ENCODE data around the gene PBX4.
"Not testable (repeated sequence)": the region's sequence is repeated elsewhere in the genome, so short reads cannot be mapped to it uniquely, and the experiment has no call there.

PBX4 gene, protein sequence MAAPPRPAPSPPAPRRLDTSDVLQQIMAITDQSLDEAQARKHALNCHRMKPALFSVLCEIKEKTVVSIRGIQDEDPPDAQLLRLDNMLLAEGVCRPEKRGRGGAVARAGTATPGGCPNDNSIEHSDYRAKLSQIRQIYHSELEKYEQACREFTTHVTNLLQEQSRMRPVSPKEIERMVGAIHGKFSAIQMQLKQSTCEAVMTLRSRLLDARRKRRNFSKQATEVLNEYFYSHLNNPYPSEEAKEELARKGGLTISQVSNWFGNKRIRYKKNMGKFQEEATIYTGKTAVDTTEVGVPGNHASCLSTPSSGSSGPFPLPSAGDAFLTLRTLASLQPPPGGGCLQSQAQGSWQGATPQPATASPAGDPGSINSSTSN

DNA sequence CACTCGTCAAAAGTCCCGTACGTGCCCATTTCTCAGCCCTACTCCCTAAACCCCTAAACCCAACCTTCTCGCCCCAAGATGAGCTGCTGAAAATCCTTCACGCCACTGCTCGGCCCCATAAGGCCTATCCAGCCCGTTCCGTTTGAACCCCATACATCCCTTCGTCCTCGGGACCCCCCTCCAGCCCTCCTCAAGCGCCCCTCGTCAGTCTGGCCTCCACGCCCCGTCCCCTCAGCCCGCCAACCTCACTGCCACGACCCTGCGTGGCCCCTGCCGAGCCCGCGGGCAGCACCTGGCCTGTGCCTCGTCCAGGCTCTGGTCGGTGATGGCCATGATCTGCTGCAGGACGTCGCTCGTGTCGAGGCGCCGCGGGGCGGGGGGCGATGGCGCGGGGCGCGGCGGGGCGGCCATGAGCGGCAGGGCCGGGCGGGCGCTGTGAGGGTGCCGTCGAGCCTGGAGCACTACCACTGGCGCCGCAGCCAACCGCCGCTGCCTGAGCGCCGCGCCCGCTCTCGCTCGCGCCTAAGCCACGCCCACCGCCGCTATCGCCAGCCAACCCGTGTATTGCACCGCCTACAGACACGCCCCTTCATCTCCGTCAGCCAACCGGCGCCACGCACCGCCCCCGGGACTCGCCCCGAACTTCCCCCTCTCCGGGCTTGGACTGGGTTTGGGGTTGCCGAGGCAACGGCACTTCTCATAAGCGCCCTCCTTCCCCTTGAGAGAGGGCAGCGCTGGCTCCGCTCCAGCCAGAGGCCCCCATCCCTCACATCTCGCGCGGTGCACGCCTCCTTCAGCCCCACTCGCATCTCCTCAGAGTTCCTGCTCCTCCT is at the start of gene PBX4:
PBX4 (minus strand) TSS at position 469 of the 833 bp plus-strand sequence; CDS start at position 411, 58 bp downstream.
- DNase-seq (ENCODE audit: low read depth) = peak; percentile 93

DNA sequence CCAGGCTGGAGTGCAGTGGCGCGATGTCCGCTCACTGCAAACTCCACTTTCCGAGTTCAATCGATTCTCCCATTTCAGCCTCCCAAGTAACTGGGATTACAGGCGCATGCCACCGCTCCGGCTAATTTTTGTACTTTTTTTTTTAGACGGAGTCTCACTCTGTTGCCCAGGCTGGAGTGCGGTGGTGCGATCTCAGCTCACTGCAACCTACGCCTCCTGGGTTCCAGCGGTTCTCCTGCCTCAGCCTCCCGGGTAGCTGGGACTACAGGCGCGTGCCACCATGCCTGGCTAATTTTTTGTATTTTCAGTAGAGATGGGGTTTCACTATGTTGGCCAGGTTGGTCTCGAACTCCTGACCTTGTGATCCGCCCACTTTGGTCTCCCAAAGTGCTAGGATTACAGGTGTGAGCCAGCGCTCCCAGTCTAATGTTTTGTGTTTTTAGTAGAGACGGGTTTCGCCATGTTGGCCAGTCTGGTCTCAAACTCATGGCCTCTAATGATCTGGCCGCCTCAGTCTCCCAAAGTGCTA is 47.0 kb upstream of the PBX4 start:
- not testable (repeated sequence) for DNase-seq (ENCODE audit: low read depth)

DNA sequence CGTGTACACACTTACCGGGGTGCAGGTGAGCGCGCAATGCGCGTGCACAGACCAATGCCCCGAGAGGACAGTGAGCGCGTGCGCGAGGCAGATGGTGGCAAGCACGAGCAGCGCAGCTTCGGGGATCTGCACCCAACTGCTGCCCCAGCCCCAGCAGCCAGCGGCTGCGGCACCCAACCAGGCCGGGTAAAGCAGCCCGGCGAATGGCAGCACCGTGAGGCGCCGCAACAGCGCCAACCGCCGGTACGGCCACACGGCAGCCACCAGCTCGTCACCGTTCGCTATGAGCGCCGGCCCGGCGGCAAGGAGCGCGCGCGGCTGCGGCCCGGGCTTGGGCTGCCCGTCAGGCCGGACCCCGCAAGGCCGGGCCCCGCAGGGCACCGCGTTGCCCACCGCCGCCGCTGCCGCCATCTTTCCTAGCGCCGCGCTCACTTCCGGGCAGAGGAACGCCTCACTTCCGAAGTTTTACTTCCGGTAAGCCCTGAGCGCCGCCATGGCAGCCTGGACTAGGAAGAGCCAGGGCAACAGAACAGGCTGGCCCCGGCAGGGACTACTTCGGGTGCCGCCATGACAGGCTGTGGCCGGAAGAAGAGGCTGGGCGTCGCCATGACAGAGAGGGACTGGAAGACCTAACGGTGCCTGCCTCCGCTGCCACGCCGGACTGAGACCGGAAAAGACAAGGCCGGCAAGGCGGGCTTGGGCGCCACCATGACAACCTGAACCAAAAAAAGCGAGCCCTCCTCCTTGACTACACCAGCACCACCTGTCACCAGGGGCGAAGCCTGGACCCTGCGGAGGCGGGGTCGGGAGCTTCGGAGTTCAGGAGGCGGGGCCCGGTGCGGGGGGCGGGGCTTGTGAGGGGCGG is 45.0 kb upstream of the PBX4 start, which contains the start of gene ATP13A1:
ATP13A1 (minus strand) TSS at position 421 of the 865 bp plus-strand sequence; CDS start at position 411, 10 bp downstream.
- peak; percentile 99 for DNase-seq (ENCODE audit: low read depth)

DNA sequence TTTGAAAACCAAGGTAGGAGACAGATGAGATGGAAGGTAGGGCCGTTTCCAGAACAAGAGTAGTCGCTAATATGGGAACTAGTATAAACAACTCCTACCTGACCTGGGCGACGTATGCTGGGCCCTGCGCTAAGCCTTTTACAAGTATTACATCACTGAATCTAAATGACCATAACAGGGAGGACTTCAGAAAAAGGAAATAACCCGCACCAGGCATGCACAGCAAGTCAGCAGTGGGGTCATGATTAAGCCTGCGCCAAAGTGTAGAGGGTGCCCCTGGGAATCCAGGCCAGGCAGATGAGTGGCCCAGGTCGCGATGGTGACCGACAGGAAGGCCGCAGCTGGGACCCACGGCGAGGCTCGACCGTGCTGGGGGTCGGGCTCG is 44.4 kb upstream of the PBX4 start:
- no peak for DNase-seq (ENCODE audit: low read depth)

DNA sequence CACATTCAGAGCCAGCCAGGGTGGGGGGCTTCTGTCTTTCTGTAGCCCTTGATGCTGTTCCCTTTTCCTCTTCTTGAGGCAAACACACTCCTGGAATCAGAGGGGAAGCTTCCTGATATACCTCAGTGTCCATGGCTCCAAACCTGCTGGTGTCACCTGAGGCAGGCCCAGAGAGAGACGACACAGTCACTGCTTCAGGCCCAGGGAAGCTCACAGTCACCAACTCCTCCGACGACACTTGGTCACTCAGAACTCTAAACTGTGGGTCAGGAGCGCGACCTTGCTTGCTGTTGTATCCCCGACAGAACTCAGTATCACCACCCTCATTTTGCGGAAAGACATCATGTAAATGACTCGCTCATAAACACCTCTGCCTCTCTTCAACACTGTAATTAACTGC is 43.9 kb upstream of the PBX4 start:
- DNase-seq (ENCODE audit: low read depth) = no peak

DNA sequence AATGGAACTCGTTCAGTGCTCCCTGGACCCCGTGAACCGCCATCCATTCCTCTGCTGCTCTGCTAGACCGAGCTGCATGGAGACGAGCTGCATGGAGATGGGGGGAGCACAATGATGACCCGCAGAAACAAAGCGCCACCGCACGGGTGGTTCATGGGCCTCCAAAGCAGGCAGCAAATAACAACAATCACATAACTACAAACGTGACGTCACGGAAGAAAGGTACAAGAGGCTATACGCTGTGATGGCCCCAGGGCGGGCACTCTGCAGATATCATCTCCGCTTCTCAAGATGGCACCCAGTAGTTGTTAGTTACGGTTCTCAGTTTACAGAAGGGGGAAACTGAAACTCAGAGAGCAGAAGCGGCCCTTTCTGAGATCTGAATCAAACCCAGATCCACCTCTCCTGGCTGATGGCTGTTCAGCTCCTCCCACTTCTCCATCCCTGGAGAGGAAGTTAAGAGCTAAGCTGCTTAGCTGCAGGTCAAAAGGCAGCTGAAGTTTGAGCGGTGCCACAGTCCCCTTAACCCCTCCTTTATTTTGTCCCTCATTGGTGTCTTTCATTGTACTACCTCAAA is 43.3 kb upstream of the PBX4 start:
- DNase-seq (ENCODE audit: low read depth) = no peak

DNA sequence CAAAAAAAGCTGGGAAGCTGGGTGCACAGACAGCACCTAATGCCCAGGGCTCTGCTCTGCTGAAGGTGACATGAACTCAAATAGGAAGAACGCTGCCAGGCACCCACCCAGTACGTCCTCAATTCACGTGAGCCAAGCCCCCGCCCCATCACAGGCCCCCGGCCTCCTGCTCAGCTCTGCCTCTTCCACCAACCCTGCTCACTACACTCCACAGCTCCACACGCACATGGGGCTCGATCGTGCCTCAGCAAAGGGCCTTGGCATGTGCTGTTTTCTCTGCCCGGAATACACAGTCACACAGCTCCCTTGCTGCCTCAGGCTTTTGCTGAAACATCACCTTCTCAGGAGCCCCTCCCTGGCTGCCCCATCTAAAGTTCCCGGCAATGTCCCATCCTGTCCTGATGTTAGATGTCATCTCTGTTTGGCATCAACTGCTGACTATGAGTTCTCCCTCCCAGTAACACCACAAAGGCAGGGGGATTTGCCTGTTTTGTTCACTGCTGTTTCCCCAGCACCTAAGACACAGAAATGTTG is 42.7 kb upstream of the PBX4 start:
- no peak for DNase-seq (ENCODE audit: low read depth)

DNA sequence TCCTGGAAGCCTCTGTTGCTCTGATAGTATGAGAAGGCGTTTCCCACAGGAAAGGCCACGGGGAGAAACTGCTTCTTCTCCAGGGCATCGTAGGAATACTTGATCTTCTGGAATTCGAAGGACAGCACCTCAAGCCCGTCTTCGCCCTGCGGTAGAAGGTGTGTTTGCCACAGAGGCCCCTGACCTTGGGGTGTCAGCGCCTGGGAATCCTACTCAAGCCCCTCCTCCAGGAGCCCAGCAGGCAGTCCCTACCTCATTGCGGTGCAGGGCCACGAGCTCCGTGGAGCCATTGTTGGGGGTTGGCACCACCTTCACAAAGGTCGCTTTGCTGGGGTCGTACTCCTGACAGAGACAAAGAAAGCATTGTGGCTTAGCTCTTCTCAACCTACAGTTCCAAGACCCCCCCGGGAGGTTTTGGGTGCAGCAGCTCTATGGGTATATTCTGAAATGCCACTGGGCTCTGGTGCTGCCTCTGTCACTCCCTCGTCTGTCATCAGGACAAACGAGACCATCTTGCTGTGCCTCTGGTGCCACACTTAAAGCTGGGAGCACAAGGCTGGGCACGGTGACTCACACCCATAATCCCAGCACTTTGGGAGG is 41.3 kb upstream of the PBX4 start:
- DNase-seq (ENCODE audit: low read depth) = no peak

DNA sequence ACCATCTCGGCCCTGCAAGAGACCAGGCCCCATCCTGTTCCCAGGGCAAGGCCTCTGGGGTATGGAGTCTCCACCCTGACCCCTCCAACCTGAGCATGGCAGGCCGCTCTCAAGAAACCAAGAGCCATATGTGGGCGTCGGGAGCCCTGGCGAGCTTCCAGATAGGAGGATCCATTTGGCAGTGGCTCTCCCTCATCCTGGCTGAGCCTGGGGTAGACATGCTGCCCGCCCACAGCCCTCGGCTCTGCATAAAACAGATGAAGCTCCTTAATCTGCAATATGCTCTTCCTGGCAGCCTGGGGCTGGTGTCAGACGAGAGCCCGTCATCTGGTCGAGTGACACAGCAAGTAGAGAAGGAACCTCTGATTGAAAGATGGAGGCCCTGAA is 38.9 kb upstream of the PBX4 start:
- no peak for DNase-seq (ENCODE audit: low read depth)

DNA sequence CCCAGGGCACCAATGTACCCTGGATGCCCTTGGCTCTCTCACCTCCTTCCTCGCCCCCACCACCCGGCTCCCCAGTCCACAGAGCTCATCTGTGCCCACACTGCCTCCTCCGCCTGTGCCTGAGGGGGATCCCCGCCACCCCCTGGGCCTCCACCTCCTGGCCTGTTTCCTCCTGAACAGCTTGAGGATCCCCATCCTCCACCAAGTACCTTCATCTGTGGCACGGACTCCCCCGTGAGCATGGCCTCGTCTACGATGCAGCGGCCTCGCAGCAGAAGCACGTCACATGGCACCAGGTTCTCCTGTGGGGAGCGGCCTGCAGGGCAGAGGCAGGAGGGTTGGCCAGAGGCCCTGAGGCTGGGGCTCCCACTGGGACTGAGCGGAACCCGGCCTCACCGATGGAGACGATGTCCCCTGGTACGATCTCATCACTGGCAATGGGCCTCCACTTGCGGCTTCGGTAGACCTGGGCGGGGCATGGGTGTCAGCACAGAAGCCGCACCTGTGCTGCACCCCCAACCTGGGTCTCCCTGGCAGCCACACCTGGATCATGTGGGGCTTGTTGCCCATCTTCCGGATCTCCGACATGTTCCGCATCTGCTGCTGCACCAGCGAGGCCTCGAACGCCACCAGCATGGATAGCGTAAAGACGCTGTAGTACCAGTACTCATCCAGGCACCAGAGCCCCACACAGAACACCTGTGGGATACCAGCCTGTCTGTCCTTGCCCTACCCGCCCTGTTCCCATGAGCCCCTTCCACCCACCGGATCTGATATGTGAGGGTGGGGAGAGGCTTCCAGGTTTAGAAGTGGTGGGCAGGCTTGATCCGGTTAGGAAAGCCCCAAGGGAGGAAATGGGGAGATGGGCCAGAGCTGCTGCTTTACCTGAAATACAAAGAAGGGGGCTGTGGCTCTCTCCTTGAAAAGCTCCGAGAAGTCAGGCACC is 38.2 kb upstream of the PBX4 start:
- no peak for DNase-seq (ENCODE audit: low read depth)

DNA sequence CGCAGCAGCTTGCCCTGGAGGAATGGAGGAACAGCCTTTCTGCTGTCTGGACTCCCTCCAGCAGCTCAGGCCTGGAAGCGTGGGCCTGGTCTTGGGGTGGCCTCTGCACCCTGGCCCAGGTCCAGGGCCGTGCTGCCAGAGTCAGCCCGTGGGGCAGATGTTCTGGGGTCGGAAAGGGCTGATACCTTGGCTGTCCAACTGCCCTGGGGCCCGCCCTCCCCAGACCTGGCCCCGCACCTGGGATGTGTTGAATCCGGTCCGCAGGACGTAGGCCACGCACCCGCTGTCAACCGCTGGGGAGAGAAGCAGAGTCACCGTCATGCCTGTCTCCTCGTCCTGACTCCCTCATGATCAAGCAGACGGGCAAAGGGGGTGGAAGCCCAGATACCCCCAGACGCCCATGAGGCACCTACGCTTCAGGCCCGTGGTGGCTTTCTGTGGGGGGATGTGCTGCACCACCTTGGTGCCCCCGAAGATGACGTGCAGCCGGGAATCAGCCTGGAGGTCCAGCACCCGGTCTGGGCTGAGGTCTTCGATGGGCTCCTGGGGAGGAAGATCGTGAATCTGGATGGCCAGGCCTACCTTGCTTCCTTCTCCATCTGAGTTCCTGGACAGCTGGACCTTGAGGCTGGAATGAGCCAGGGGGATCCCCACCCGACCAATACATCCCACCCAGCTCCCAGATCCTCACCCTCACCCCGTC is 37.3 kb upstream of the PBX4 start:
- DNase-seq (ENCODE audit: low read depth) = no peak

DNA sequence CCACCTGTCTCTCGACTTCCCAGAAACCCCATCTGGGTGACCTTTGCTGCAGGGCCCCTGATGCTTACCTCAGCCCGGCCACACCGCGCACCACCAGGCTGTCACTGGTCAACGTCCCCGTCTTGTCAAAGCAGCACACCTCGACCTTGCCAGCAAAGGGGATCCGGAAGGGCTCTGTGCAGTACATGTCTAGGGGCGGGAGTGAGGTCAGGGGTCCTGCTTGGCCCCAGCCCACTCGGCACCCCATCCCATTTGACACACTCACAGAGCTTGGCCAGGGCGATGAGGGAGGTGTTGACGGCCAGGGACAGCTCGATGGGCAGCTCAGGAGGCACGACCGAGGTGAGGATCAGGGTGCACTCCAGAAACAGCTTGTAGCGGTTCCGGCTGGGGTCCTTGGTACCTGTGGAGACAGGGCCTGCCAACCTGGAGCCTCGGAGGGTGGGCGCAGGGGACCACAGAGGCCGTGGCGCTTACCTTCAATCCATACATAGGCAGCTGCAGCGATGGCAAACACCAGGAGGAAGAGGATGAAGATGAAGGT is 36.6 kb upstream of the PBX4 start:
- no peak for DNase-seq (ENCODE audit: low read depth)

DNA sequence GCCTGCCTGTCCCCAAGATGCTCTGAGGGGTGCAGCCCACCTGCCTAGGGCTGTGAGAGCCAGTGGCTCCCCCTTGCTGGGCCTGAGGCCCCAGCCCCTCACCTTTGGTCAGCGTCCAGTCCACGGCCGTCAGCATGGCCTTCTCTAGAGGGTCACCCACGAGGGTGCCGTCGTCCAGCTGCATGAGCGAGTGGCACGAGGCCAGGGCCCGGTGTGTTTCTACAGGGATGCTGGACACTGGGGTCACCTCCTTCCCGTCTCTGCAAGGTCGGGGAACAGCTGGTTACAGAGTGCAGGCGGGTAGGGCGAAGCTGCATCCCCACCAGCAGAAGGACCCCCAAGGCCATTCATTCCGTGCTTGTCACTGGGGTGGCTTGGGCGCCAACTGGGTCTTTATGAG is 36.0 kb upstream of the PBX4 start:
- no peak for DNase-seq (ENCODE audit: low read depth)

DNA sequence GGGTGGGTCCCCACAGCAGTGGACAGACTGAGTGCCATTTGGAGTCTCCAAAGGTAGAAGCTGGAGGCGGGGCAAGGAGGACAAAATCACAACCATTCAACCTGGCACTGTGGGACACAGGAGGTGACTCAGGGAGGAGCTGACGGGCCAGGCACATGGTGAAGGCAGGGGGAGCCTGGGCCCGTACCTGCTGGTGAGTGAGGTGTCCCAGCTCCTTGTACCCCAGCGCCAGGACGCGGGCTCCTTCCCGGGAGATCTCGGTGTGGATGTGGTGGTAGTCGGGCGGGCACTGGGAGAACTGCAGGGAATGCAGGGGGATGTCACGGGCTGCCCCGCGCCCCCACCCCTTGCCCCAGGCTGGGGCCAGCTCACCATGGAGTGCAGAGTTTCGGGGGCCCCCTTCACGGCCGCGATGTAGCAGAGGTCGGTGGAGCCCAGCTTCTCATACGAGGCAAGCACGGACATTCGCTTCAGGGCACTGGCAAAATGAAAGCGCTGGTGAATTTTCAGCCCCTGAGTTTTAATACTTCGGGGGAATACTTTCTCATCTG is 35.2 kb upstream of the PBX4 start:
- DNase-seq (ENCODE audit: low read depth) = no peak

DNA sequence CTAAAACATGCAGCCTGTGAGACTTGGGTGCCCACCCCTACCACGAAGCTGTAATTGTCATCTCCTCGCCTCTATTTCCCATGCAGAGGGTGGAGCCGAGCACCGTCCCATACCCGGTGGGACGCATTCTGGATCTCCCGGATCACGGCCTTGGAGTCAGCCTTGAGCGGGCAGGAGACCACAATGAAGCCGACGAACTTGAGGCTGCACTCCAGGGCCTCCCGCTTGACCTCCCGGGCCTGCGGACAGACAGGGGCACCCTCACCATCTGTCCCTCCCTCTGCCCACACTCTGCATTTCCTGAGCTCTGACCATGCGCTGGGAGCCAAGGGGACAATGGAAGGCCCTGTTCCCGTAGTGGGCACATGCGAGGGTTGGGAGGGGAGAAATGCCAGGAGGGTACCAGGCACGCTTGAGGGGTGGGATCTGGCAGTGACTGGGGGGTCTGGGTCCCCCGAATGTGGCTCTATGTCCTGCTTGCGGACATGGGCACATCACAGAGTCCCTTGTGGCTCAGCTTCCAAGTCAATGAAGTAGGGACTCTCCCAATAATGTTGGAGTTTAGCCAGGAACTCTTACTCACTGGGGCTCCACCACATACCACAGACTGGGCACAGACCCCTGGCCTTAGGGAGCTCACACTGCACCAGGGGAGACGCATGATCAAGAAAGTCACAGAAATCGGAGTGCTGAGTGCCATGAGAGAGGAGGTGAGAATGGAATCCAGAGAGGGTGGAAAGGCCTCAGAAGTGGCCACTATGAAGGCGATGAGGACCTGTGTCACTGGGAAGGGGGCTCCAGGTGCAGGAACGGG is 34.2 kb upstream of the PBX4 start:
- peak; percentile 24 for DNase-seq (ENCODE audit: low read depth)

DNA sequence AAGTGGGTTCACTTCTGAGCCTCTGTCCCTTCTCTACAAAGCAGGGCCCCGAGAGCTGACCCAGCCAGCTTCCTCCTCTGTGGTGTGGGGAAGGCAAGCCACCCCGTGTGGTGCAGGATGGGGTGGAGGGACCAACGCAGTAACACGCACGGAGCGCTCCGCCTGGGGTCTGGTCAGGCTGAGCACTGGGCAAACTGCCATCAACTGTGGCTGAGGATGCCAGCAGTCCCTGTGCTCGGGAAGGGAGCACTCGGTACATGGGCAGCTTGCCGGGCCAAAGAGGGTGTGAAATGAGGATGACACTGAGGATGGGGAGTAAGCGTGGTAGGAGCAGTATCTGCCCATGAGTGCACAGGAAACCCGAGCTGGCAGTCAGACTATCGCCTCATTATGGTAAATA is 32.6 kb upstream of the PBX4 start:
- no peak for DNase-seq (ENCODE audit: low read depth)

DNA sequence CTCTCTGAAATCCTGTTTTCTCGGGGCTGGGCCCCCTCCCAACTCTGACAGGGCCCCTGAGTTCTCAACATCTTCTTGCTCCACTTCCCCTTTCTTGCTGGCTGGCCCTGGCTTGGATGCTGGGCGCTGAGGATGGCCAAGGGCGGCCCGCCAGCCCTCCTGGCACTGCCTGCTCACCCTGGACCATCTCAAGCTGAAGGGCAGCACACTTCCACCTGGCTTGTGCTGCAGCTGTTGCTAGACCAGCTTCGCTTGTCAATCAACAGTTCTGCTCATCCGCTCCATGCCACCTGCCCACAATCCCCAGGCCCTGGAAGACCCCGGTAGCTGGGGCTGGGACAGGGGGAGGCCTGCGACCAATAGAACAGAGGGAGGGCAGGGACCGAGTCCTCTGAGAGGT is 31.8 kb upstream of the PBX4 start:
- no peak for DNase-seq (ENCODE audit: low read depth)

DNA sequence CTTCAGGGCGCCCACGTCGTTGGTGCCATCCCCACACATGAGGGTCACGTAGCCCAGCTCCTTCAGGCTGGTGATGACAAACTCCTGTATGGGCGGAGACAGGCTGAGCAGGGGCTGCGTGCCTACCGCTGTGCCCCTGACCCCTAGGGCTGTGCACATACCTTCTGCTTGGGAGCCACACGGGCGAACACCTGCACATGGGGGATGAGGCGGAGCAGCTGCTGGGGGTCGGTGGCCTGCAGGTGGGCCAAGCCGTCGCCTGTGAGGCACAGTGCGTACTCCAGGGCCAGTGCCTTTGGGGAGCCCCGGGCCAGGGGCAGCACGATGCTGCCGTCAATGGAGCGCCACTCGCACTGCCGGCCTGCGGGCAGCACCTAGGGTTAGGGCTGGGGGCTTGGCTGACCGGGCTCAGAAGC is 31.1 kb upstream of the PBX4 start:
- no peak for DNase-seq (ENCODE audit: low read depth)

Measured in EH (cell line).